Choroid plexus epithelial cell (primary cell): ENCODE data around the gene THOP1.

Experiments
- DNase-seq: peaks from one replicate; pipeline ENCODE4 v3.0.0-alpha.2; 2010; ENCODE audit warnings: low read depth
- H3K4me3 ChIP-seq: 2 replicates; pipeline ENCODE4 v1.5.1; 2011; ENCODE audit warnings: low read depth, mild to moderate bottlenecking, control low read depth, low read length, moderate library complexity
- TF ChIP-seq, protein P1 (sequence below): conservative IDR thresholded peaks from 2 replicates; pipeline ENCODE4 v1.5.1; 2011; ENCODE audit warnings: low read depth, mild to moderate bottlenecking, control low read depth, inconsistent platforms, low read length, moderate library complexity

Gene THOP1

GRCh38 chr19:2793126-2793525, 7.8 kb downstream of the THOP1 start:
- no peak for DNase-seq

GRCh38 chr19:2793577-2793976, 8.3 kb downstream of the THOP1 start:
- DNase-seq, result no peak
- TF ChIP-seq, protein P1, sequence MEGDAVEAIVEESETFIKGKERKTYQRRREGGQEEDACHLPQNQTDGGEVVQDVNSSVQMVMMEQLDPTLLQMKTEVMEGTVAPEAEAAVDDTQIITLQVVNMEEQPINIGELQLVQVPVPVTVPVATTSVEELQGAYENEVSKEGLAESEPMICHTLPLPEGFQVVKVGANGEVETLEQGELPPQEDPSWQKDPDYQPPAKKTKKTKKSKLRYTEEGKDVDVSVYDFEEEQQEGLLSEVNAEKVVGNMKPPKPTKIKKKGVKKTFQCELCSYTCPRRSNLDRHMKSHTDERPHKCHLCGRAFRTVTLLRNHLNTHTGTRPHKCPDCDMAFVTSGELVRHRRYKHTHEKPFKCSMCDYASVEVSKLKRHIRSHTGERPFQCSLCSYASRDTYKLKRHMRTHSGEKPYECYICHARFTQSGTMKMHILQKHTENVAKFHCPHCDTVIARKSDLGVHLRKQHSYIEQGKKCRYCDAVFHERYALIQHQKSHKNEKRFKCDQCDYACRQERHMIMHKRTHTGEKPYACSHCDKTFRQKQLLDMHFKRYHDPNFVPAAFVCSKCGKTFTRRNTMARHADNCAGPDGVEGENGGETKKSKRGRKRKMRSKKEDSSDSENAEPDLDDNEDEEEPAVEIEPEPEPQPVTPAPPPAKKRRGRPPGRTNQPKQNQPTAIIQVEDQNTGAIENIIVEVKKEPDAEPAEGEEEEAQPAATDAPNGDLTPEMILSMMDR, result no peak
- H3K4me3 ChIP-seq, result no peak overlapping the region

More at GRCh38 chr19:2793126-2793525, 7.8 kb downstream of the THOP1 start:
- no peak overlapping the region for H3K4me3 ChIP-seq
- TF ChIP-seq, protein P1, result no peak

DNA sequence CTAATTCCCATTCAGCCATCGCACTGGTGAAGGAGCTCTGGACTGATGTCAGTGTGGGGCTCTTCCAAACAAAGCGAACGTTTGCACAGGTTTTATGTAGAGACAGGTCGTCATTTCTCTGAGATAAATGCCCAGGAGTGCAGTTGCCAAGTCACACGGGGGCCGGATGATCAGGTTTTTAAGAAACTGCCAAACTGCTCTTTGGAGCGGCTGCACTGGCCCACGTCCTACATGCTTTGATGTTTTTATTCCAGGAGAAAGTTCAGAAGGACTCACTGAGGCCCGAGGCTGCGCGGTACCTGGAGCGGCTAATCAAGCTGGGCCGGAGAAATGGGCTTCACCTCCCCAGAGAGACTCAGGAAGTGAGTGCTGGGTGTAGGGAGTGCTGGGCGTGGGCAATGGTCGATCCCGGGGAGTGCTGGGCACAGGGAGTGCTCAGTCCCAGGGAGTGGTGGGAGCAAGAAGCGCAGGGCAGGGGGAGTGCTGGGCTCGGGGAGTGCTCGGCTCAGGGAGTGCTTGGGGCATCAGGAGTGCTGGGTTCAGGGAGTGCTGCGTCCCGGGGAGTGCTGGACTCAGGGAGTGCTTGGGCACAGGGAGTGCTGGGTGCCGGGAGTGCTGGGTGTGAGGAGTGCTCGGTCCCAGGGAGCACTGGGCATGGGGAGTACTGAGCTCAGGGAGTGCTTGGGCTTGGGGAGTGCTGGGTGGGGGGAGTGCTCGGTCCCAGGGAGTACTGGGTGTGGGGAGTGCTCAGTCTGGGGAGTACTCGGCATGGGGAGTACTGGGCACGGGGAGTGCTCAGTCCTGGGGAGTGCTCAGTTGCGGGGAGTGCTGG, 10.7 kb downstream of the THOP1 start:
- TF ChIP-seq, protein P1, result no peak
- DNase-seq, result no peak
- H3K4me3 ChIP-seq, result no peak overlapping the region

DNA sequence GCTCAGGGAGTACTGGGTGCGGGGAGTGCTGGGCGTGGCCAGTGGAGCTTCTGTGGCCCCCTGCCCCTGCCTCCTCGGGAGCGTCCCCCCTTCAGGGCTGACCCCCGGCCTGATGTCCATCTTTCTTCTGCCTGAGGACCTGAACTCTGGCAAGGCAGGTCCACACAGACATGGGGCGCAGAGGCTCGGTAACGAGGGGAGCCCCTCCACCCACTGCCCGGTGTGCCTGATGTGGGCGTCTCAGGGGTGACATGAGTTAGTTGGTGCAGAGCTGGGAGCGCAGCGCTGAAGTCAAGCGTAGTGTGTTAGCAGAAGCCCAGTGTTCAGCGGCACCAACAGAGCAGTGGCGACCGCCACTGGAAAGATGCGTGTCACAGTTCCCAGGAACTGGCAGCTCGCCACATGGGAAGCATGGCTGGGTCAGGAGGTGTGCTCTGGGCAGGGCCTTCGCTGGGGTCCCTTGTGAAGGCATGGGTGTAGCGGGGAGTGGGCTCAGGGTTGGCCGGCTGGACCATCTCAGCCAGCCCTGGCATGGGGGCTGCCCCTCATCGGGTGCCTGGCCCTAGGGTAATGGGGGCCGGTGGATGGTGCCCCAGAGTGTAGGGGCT, 11.5 kb downstream of the THOP1 start:
- no peak overlapping the region for H3K4me3 ChIP-seq
- DNase-seq, result no peak
- TF ChIP-seq, protein P1, result no peak

- H3K4me3 ChIP-seq, result no peak overlapping the region
- no peak for DNase-seq
- TF ChIP-seq, protein P1, result no peak
These were observed 12.0 kb downstream of the THOP1 start for GRCh38 chr19:2797280-2797679.

- TF ChIP-seq, protein P1, result no peak
These were observed 12.9 kb downstream of the THOP1 start for GRCh38 chr19:2798158-2798685.

More at GRCh38 chr19:2798158-2798685, 12.9 kb downstream of the THOP1 start:
- no peak for DNase-seq
- no peak overlapping the region for H3K4me3 ChIP-seq
